ENCODE results near the gene AOPEP. TPM values are rescaled to one million over a fixed set of nuclear protein-coding genes. Genes with fewer than 3 reads are reported as not detected.

AOPEP gene
- total and polyA plus RNA-seq, 2 of the 13 experiments (the other 11 are each of a cell fraction or from before 2014, with no cell fraction given) = 22.2 to 41.6 TPM

DNA sequence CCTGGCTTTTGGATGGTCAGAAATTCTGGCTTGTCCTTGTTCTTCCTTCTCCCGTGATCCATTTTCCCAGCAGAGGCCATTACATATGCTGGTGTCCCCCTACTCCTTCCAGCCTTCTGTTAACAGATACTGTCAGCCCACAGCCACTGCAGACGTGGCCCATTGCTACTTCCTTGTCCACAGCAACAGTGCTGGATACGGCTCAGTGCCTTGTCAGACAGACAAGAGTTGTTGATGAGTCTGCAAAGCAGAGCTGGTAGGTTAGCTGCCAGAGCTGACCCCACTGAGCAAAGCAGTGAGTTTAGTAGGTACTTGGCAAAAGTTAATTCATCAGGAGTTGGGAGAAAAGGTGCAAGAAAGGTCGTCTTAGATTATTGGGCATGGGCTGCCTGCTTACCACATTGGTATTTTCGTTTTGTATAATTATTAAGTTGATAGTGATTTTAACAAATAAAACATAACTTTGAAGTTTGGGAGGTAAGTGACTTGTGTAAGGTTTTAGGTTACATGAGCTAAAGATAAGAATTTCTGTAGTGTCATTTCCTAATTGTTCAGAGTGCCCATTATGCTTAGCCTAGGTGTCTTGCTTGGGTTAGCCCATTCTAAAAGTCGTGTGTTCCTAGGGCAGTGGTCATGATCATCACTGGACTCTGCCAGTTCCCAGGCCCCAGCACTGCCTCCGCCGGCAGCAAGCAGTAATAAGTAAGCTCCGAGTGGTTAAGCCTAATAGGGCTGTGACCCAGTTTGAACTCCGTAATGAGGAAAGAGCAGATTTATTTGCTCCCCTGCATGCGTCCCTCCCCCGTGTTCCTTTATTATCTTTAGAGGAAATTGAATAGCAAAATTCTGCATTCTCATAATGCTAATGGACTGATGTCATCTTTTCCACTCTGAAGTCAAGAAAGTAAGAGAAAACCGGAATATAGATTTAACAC, 299.0 kb downstream of the AOPEP start (continued):
- TF ChIP-seq DBP (CRISPR knock-in tag; IDR thresholded peaks at IDR 0.05; ENCODE audit: not compliant biosample characterization) (no peak), TFDP2 (CRISPR knock-in tag; IDR thresholded peaks at IDR 0.05) (no peak), ZBTB7B (CRISPR knock-in tag; IDR thresholded peaks at IDR 0.05) (no peak), ZBTB20 (CRISPR knock-in tag; IDR thresholded peaks at IDR 0.05; ENCODE audit: borderline replicate concordance, low read depth) (no peak), ATF1 (CRISPR knock-in tag; IDR thresholded peaks at IDR 0.05) (no peak), RFX1 (IDR thresholded peaks at IDR 0.05) (no peak), HMGA1 (CRISPR knock-in tag; conservative IDR thresholded peaks at IDR 0.05) (no peak), MEIS2 (CRISPR knock-in tag; IDR thresholded peaks at IDR 0.05) (no peak), NFATC3 (CRISPR knock-in tag; IDR thresholded peaks at IDR 0.05) (no peak), ZC3H4 (CRISPR knock-in tag; IDR thresholded peaks at IDR 0.05; ENCODE audit: borderline replicate concordance) (no peak), AGO2 (optimal IDR thresholded peaks at IDR 0.05; ENCODE audit: low read depth, low read length) (no peak), SALL1 (CRISPR knock-in tag; IDR thresholded peaks at IDR 0.05) (peak; percentile 54; the same call in 1 of the 2 replicates), NFIC (IDR thresholded peaks at IDR 0.05; ENCODE audit: low read length) (no peak)
- TF ChIP-seq, protein P1, sequence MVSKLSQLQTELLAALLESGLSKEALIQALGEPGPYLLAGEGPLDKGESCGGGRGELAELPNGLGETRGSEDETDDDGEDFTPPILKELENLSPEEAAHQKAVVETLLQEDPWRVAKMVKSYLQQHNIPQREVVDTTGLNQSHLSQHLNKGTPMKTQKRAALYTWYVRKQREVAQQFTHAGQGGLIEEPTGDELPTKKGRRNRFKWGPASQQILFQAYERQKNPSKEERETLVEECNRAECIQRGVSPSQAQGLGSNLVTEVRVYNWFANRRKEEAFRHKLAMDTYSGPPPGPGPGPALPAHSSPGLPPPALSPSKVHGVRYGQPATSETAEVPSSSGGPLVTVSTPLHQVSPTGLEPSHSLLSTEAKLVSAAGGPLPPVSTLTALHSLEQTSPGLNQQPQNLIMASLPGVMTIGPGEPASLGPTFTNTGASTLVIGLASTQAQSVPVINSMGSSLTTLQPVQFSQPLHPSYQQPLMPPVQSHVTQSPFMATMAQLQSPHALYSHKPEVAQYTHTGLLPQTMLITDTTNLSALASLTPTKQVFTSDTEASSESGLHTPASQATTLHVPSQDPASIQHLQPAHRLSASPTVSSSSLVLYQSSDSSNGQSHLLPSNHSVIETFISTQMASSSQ (IDR thresholded peaks at IDR 0.05; ENCODE audit: low read depth) = no peak
- TF ChIP-seq, protein P1 (CRISPR knock-in tag; IDR thresholded peaks at IDR 0.05; ENCODE audit: borderline replicate concordance) = no peak
- TF ChIP-seq, protein P2, sequence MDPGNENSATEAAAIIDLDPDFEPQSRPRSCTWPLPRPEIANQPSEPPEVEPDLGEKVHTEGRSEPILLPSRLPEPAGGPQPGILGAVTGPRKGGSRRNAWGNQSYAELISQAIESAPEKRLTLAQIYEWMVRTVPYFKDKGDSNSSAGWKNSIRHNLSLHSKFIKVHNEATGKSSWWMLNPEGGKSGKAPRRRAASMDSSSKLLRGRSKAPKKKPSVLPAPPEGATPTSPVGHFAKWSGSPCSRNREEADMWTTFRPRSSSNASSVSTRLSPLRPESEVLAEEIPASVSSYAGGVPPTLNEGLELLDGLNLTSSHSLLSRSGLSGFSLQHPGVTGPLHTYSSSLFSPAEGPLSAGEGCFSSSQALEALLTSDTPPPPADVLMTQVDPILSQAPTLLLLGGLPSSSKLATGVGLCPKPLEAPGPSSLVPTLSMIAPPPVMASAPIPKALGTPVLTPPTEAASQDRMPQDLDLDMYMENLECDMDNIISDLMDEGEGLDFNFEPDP (CRISPR knock-in tag; conservative IDR thresholded peaks at IDR 0.05) = no peak
- TF ChIP-seq, protein P3, sequence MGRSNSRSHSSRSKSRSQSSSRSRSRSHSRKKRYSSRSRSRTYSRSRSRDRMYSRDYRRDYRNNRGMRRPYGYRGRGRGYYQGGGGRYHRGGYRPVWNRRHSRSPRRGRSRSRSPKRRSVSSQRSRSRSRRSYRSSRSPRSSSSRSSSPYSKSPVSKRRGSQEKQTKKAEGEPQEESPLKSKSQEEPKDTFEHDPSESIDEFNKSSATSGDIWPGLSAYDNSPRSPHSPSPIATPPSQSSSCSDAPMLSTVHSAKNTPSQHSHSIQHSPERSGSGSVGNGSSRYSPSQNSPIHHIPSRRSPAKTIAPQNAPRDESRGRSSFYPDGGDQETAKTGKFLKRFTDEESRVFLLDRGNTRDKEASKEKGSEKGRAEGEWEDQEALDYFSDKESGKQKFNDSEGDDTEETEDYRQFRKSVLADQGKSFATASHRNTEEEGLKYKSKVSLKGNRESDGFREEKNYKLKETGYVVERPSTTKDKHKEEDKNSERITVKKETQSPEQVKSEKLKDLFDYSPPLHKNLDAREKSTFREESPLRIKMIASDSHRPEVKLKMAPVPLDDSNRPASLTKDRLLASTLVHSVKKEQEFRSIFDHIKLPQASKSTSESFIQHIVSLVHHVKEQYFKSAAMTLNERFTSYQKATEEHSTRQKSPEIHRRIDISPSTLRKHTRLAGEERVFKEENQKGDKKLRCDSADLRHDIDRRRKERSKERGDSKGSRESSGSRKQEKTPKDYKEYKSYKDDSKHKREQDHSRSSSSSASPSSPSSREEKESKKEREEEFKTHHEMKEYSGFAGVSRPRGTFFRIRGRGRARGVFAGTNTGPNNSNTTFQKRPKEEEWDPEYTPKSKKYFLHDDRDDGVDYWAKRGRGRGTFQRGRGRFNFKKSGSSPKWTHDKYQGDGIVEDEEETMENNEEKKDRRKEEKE (IDR thresholded peaks at IDR 0.05) = no peak
